Esophagus muscularis mucosa (tissue), 4 donors: Measurements from ENCODE around the gene SLC6A9.

Experiments
- CTCF ChIP-seq, 3 experiments: fragments of 200-600 bp in 2 of 3; fragments of 450-650 bp in 1 of 3; sonication (generic) in 2 of 3; IDR thresholded peaks; one replicate each; pipeline ENCODE4 v1.5.1; 2017 to 2019; ENCODE audit warnings: antibody characterized with exemption in 3 of 3, mild to moderate bottlenecking in 2 of 3, moderate library complexity in 1 of 3
- EP300 ChIP-seq: sonication (generic); formaldehyde crosslinking; IDR thresholded peaks from one replicate; pipeline ENCODE4 v1.6.1; 2017; ENCODE audit warnings: antibody characterized with exemption
- POLR2A ChIP-seq: fragments of 450-650 bp; IDR thresholded peaks from one replicate; pipeline ENCODE4 v1.6.1; 2017; ENCODE audit warnings: antibody characterized with exemption, moderate library complexity, mild to moderate bottlenecking, low read depth

GRCh38 chr1:43998000-43998378 lies 33.3 kb downstream of the SLC6A9 start:
- TF ChIP-seq POLR2A (no peak), CTCF (IDR thresholded peaks at IDR 0.05) (no peak), EP300 (no peak)
